Mucosa of descending colon (tissue), 3 donors: ENCODE measurements around the gene TRIM17. TPM values are rescaled to one million over a fixed set of nuclear protein-coding genes. Genes with fewer than 3 reads are reported as not detected.

Experiments used
- ATAC-seq: fragments of 200-7000 bp; cut with Tn5 transposase; one replicate; pipeline ENCODE4 v1.9.1; 2020; ENCODE audit warnings: mild to moderate bottlenecking, moderate library complexity
- DNase-seq, 3 donors: peaks; one replicate each; pipeline ENCODE4 v3.0.0-alpha.2; 2020
- H3K36me3 ChIP-seq: fragments of 200-600 bp; one replicate; pipeline ENCODE4 v1.8.0; 2021; ENCODE audit warnings: low read depth, mild to moderate bottlenecking
- H3K4me1 ChIP-seq: fragments of 200-600 bp; one replicate; pipeline ENCODE4 v1.8.0; 2021; ENCODE audit warnings: low read depth, mild to moderate bottlenecking
- H3K4me3 ChIP-seq: fragments of 200-600 bp; one replicate; pipeline ENCODE4 v1.8.0; 2021; ENCODE audit warnings: mild to moderate bottlenecking
- H3K9me3 ChIP-seq: fragments of 200-600 bp; one replicate; pipeline ENCODE4 v1.8.0; 2021; ENCODE audit warnings: mild to moderate bottlenecking
- CTCF ChIP-seq: fragments of 200-600 bp; IDR thresholded peaks from one replicate; pipeline ENCODE4 v1.8.0; 2022; ENCODE audit warnings: antibody characterized with exemption, mild to moderate bottlenecking
- intact Hi-C, 2 donors: fragments of 100-400 bp; cut with DNase I in 1 of 2; cut with micrococcal nuclease in 1 of 2; formaldehyde crosslinking; loops; one replicate each; pipeline versions ENCODE4 v1.11.0 to v1.11.1; 2022; cut with DNase I, micrococcal nuclease
- total RNA-seq, 3 donors: library from RNA; stranded (reverse); fragmentation: NEBNext Ultra II Directional in 2 of 3; extraction: Animal tissue kit (Norgen Biotek cat#: 25700) in 2 of 3; gene quantifications; one replicate each; pipeline versions ENCODE4 v1.2.1 to v1.2.4, GENCODE V29; 2021 to 2023
- donor health status: DM: no; HTN: no; CAD: no; lungs with moderate emphysema.
- donor health status: DM: no; HTN: no; CAD: no.
- donor health status: DM: no; HTN: yes; CAD: no.

Gene TRIM17
- total RNA-seq, 3 donors from 2014 or later: 0.39 to 0.76 TPM; not detected in 1

GRCh38 chr1:228446852-228447251 is 30.2 kb upstream of the TRIM17 start:
- TF ChIP-seq CTCF: no peak
- intact Hi-C loops: no loop called here
- Histone ChIP-seq H3K4me1 (no peaks in the 10 kb centered on the region), H3K4me3 (no peak overlapping the region), H3K36me3 (no peaks in the 10 kb centered on the region), H3K9me3 (no peaks in the 10 kb centered on the region)
- ATAC-seq (no peak), DNase-seq (no peak)

- no peaks in the 10 kb centered on the region for H3K4me1 ChIP-seq
- TF ChIP-seq CTCF: no peak
- H3K9me3 ChIP-seq: no peaks in the 10 kb centered on the region
- ATAC-seq (peak; percentile 48), DNase-seq (peak in 1 of 3 donors; percentile 22)
- H3K4me3 ChIP-seq: no peak overlapping the region
- H3K36me3 ChIP-seq: no peaks in the 10 kb centered on the region
- intact Hi-C loops: no loop called here
These were observed 29.4 kb upstream of the TRIM17 start for GRCh38 chr1:228445843-228446650.

GRCh38 chr1:228445490-228445842 is 28.8 kb upstream of the TRIM17 start:
- Histone ChIP-seq H3K4me3 (no peak overlapping the region), H3K36me3 (no peaks in the 10 kb centered on the region), H3K4me1 (no peaks in the 10 kb centered on the region), H3K9me3 (no peaks in the 10 kb centered on the region)
- ATAC-seq: no peak
- DNase-seq: no peak
- no peak for TF ChIP-seq CTCF
- intact Hi-C loops: no loop called here

GRCh38 chr1:228443395-228443794 is 26.7 kb upstream of the TRIM17 start:
- intact Hi-C loops: no loop called here
- Histone ChIP-seq H3K9me3 (no peaks in the 10 kb centered on the region), H3K4me1 (no peaks in the 10 kb centered on the region), H3K36me3 (no peaks in the 10 kb centered on the region), H3K4me3 (no peak overlapping the region)
- ATAC-seq (no peak), DNase-seq (no peak)
- TF ChIP-seq CTCF: no peak

- ATAC-seq (no peak), DNase-seq (no peak)
- no peaks in the 10 kb centered on the region for H3K9me3 ChIP-seq
- H3K4me3 ChIP-seq: no peak overlapping the region
- H3K36me3 ChIP-seq: no peaks in the 10 kb centered on the region
- intact Hi-C loops: no loop called here
- no peaks in the 10 kb centered on the region for H3K4me1 ChIP-seq
- TF ChIP-seq CTCF: no peak
These were observed 24.3 kb upstream of the TRIM17 start for GRCh38 chr1:228440761-228441500.
